Measurements from ENCODE around the gene KRT2.

KRT2 gene

DNA sequence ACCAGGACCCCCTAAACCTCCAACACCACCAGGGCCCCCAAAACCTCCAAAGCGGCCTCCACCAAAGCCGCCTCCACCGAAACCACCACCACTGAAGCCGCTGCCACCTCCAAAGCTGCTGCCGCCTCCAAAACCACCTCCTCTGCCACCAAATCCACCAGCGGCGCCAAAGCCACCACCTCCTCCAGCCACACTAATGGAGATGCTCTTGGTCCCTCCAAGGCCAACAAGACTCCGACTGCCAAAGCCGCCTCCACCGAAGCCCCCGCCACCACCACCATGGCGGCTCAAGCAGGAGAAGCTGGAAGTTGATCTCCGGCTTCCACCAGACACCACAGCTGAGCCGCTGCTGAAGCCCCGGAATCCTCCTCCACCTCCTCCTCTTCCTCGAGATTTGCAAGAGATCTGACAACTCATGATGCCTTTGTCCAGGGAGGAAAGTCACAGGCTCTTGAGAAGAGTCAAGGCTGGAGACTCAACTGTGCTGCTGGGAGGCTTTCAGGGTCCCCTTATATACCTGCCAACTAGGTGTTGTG, at the start of gene KRT2:
KRT2 (minus strand) TSS at position 486 of the 536 bp plus-strand sequence; CDS start at position 417, 69 bp downstream.
- DNase-seq (ENCODE audit: low spot score), result no peak

DNA sequence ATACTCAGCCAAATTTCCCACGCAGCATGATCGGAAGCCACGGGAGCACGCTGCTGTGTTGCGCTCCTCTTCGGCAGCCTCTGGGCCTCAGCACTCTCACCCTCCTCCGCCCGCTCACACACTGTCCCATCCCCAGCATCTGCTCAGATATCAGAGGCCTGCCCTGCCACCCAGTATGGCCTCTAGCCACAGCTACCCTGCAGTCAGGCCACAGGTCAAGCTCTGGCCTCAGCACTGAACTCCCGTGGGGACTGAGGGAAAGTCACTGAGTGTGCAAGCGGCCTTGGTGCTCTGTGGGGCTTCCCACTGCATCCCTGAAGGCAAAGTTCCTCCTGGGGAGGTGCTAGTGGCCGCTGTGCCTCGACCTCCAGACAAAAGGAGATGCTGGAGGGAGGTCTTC, 49.3 kb upstream of the KRT2 start:
- no peak for DNase-seq (ENCODE audit: low spot score)

DNA sequence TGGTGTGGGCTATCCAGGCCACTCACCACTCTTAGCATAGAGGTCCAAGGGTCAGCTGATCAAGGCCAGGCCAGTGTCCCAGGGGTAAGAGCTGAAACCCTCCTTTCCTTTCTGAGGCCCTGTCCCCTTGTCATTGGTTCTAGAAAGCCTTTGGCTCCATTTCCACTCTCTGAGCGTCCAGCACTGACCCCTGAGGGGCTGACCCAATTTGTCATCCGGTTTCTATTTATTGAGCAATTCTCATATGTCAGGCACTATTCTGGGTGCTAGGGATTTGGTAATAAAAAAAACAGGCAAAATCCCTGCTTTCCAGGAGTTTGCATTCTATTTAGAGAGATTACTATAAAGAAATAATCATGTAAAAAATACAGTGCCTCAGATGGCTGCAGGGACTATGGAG, 47.9 kb upstream of the KRT2 start:
- DNase-seq (ENCODE audit: low spot score), result no peak

DNA sequence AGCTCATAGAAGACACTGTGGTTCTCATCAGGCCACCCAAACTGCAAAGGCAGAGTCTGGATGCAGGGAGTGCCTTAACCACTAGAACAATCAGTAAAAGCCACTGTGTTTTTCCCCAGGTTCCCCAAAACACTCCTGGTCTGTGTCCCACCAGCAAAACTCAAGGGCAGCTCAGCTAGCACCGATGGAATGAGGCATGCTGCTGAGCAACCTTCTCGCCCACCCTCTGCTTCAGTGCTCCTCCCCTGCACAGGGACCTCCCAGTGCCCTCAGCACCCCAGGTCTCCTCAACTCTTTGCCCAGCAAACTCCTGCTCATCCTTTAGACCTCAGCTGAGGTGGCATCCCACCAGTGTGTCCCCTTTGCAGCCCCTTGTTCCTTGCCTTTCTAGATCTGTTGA, 47.4 kb upstream of the KRT2 start:
- no peak for DNase-seq (ENCODE audit: low spot score)

DNA sequence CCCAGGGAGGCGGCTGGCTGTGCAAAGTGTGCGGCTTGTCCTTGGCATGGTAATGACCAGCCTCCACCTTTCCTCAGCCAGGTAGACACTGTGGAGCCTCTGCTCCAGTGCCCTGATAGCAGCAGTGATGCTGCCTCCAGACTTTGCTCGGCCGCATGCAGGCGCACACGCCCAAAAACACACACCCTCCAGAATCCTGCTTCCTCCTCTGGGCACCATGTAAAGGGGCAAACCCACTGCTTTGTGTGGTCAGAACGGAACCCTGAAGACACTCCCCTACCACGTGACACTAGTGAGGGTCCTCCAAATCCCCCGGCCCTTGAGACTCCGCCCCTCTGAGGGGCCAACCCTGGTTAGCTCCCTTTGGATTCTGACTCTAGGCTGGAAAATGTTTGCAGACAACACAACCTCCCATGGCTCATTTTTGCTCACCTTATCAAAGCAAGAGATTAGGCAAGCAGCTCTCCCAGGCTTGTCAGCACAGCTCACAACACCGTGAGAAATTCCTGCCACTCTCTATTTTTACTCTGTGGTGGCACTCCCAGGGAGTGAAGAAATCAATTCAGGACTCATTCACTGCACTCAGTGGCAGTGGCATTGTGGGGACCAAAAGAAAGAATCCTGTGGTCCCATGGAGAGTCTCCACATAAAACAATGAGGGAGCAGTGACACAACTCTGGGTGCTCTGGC, 46.8 kb upstream of the KRT2 start:
- no peak for DNase-seq (ENCODE audit: low spot score)

DNA sequence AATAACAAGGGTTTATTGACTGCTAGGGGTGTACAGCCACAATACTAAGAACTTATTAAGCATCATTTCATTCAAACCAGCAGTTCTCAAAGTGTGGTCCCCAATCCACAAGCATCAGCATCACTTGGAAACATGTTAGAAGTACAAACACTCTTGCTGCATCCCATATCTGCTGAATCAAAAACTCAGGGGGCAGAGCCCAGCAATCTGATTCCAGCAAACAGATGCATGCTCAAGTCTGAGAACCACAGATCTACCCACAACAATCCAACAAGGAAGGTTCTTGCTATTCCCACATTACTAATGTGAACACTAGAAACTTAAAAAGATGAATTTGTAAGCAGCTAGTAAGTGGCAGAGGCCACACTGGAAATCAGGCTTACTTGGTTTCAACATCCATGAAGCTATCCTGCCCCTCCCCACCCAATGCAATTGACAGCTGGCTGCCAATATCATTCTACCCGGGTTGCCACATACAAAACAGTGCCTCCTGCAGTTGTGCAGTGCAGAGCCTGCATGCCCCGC, 45.1 kb upstream of the KRT2 start:
- no peak for DNase-seq (ENCODE audit: low spot score)

DNA sequence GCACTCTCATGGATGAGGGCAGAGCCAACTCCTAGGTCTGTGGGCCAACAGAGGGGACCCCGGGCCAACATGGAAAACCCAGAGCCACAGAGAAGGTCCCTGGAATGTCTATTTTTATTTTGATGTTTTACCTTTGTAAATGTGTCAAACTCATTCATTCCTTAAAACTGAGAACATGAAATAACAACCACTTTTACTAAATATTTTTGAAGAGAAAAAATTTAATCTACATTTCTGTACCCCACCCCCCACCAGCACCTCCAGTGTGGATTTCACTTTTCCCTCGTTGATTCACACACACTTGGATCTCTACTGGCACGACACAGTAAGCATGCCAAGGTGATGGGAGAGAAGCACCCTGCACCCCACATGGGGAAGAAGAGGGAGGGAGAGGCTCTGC, 44.6 kb upstream of the KRT2 start:
- no peak for DNase-seq (ENCODE audit: low spot score)

DNA sequence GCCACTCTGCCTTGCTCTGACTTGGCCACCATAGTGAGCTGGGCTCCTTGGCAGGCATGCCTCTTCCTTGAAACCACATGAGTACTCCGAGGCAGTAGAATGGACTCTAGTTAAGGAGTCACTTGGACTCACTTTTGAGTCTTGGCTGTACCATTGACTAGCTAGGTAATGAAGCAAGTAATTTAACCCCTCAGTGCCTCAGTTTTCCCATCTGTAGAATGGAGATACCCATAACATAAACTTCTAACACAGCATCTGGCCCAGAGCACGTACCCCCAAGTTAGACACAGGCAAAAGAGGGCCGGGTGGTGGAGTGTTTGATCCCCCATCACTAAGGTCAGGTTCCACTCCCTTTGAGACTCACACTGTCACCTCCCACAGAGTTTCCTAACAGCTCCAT, 43.0 kb upstream of the KRT2 start:
- DNase-seq (ENCODE audit: low spot score), result no peak

DNA sequence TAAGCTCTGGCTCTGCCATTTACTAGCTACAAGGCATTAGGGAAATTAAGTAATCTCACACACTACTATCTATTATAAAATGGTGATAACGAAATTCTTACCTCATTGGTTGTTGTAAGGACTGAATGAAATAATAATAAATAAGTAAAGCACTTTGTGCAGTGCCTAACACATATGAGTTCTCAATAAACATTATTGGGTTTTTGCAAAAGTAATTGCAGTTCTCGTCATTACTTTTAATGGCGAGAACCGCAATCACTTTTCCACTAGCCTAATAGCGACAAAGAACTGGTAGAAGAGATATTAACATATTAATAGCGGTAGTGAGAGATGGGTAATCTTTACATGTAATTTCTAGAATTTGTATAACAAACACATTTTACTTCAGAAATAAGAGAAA, 42.1 kb upstream of the KRT2 start:
- no peak for DNase-seq (ENCODE audit: low spot score)

DNA sequence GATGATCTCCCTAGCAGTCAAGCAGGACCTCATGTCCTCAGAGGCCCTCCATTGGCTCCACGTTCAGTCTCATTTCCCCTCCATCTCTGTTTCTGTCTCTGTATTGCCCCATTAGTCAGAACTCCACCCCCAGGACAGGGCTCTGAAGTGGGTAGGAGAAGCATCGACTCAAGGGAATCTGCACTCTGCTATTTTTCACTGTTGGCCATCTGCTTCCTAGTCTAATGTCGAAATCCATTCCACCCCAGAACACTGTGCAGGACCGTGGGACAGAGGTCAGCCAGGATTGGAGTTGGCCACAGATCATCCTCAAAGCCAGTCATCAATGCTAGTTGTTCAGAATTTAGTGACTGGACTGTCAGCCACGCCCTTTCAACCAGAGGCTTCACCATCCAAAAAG, 41.2 kb upstream of the KRT2 start:
- DNase-seq (ENCODE audit: low spot score), result no peak

DNA sequence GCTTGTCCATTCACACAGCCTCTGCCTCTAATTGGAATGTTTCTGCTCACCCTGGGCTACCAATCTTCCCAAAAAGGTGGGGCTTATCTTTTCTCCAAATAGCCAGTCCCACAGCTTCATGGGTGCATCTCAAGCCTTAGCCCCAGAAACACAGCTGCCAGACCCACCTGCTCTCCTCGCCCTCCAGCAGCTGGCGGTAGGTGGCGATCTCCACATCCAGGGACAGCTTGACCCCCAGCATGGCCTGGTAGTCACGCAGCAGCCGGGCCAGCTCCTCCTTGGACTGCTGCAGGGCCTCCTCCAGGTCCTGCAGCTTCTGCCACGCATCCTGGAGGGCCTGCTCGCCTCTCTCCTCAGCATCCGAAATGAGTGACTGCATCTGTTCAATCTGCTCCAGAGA, 40.2 kb upstream of the KRT2 start:
- DNase-seq (ENCODE audit: low spot score), result no peak

DNA sequence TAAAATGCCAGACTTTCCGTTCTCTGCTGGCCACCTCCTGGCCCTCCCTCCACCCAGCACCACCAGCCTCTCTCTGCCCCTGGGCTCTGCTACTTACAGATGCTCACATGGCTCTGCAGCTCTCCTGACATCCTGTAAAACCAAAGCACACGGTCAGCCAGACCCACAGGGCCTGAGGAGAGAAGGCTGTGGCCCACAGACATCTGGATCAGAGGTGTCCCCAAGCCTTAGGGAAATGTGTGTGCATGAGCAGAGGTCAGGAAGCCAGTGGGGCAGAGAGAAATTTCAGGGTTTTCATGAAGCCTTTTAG, 39.8 kb upstream of the KRT2 start:
- no peak for DNase-seq (ENCODE audit: low spot score)

DNA sequence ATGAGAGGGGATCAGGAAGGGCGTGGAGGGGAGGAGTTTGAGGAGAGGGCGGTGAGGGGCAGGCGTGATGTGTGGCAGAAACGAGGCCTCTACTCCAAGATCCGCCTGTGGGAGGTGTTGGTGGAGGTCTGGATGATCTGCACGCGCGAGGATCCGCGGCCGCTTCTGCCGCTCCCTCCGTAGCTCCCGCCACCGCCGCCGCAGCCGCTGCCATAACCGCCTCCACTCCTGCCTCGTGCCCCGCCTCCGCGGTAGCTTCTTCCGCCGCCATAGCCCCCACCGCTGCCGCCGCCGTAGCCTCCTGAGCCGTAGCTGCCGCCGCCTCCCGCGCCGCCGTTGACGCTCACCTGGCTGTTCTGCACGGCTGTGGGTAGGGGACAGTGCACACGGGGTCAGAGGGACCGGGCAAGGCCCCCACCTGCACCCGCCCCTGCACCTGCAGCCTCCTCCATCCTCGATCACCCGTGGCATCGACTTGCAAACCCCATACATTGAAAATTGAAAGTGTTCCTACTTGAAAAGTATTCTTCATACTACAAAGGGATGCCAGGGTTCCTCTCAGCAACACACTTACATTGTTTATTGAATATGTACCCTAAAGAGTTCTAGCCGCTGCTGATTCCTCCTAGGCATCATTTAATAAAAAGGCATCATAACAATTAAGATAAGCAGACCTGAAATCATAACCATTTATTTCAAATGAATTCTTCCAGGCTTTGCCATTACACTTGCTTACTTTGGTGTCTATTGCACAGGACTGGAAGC, 39.2 kb upstream of the KRT2 start:
- no peak for DNase-seq (ENCODE audit: low spot score)

DNA sequence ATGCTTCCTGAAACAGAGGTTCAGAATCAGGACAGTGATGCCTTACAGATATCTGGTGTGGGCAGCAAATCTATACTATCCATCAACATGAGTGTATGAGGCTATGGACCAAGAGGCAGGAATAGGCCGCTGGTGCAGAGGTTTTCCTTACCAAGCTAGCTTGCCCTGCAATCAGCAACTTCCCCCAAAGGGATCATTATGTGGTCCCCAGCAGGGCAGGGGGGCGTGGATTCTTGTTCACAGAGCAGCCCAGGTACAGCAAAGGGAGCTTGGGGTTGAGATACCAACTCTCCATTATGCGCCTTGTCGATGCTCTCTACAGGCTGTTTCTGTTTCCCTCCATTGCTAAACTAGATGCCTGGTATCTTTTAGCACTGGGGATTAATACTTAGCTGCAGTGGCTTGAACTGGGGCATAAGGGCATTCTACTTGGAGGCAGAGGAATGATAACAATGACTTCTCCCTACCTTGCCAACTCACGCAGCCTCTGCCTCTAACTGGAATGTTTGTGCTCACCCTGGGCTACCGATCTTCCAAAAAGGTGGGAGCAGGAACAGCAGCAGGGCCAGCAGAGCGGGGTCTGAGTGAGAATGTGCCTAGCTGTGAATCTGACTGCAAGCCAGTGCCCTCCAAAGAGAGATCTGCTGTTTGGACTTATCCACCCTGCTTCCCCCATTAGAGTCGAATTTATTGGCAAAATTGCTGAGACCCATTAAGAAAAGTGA, 38.5 kb upstream of the KRT2 start:
- no peak for DNase-seq (ENCODE audit: low spot score)

DNA sequence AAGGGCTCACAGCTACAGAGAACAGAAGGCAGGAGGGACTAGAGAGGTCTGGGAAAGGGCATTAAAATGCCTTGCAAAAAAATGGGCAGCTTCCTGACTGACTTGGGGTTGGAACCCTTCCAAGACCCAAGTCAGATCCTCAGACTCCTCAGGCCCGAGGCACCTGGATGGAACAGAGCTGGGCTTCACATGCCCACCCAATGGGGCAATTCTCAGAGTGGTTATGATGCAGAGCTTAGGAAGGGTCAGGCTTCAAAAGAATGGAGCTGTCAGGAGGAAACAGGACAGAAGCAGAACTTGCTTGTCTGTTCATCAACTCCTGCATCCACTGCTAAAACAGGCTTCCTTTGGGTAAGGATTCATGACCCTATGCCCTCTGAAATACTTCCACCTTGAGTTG, 37.9 kb upstream of the KRT2 start:
- DNase-seq (ENCODE audit: low spot score), result no peak

DNA sequence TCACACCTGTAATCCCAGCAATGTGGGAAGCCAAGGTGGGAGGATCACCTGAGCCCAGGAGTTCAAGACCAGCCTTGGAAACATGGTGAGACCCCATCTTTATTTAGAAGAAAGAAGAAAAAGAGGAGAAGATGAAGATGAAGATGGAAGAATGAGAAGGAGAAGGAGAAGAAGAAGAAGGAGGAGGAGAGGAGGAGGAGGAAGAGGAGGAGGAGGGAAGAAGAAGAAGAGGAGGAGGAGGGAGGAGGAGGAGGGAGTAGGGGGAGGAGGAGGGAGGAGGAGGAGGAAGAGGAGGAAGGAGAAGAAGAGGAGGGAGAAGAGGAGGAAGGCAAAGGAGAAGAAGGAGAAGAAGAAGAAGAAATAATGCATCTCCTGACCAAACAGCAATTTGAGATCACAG, 37.2 kb upstream of the KRT2 start:
- DNase-seq (ENCODE audit: low spot score), result no peak

DNA sequence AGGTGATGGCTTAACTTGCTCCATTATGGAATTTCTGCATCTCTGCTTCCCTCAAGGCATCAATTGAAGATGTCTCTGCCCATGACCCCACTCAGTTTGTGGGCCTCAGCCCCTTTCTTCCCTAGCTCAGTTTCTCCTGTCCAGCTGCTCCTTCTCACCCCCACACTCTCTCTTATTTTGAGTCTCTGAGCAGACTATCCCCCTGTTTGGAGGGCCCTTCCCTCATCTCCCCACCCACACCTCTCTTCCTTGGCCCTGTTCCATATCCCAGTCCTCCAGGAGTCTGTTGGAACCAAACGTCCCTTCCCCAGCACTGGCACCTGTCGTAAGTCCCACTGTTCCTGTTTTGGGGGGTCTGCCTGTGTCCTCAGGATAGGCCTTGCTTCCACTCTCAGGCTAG, 36.5 kb upstream of the KRT2 start:
- DNase-seq (ENCODE audit: low spot score), result no peak

DNA sequence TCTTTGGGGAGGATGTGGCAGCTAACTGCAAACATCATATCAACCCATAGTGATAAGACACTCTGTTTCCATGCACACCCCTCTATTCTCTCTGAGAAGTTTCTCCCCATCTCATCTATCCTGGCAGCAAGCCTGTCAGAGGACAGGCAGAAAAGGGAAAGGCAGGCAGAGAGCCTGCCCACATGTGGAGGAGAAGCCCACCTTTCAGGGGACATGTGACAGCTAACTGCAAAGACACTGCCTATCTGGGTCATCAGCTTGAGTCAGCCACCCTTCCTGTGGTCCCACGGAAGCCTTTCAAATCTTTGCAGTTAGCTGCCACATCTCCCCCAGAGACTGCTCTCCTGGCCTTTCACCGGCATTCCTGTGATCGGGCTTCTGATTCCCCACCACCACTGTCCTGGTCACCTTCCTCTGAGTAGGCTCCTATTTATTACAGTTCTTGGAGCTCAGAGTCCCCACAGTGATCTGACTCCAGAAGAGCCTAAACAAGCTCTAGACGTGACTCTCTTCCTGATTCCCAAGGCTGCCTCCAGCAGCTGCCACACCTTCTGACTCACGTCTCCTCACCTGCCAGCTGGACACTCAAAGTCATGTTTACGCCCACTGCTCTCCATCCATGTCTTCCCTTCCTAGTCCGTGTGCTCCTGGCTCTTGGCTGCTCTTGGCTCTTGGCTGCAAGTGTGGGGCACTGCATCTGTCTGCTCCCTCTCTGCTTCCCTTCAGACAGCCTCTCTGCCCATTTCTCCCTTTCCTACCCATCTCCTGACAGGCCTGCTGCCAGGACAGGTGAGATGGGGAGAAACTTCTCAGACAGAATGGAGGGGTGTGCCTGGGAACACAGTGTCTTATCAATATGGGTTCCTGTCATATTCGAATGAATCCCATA, 35.7 kb upstream of the KRT2 start:
- no peak for DNase-seq (ENCODE audit: low spot score)

DNA sequence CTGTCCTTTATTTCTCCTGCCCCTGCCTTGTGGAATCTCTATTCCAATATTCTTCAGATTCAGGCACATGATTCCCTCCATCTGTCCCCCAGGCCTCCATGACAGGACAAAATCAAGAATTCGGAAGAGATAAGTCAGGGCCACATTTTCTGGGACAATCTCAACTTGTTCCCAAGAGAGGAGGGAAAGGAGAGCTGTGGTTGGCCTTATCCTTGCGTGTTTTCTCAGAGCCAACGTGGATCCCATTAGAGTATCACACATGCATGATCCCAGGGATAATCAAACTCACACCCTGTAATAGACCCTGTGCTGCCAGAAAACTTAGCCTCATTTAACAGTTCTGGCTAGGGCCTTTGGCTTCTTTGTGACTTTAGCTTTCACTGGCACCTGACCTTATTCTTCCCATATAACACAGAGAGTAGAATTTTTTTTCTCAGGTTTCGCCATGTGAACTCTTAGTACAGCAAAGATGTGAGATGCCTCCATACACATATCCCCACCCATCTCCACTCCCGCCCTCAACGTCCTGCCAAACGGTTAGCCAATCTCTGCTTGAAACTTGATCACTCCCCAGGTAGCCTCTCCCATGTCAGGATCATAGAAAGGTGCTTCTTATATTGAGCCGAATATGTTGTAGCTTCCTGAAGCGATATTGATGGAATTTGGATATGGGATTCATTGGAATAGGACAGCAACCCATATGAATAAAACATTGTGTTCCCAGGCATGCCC, 34.9 kb upstream of the KRT2 start:
- DNase-seq (ENCODE audit: low spot score), result no peak

DNA sequence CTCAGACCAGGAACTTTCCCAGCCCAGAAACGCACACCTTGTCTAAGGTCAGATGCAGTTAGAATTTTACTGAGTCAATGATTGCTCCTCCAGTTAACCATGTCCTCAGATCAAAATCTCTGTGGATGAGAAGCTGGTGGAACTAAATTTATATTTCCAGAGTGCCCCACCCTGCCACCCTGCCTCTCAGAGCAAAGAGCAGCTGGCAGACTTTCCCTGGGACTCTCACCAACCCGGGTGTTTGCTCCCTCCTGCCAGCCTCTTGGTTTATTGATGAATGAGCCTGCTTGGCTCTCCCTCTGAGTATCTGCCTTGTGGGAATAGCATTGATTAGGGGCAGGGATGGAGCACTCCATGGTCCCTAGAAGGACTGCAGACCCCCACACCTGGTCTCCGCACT, 34.1 kb upstream of the KRT2 start:
- DNase-seq (ENCODE audit: low spot score), result no peak

DNA sequence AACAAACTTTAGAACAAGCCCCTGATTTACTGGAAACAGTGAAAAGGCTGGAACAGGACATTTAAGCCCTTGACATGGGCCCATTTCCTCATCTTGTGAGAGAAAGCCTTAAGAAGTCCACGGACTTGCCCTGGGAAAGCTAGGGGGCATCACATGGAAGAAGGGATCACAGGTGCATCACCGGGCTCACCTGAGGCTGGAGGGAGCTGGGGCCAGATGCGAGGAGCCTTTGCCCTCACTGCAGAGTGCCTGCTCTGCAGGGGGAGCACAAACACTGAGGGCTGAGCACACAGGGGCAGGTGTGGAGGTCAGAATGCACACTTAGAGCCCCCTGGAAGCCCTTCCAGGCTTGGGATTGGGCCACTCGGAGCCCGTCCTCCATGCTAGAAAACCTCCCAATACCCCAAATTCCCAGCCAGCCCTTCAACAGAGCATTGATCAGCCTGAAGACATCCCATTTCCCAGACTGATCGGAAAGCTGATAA, 33.4 kb upstream of the KRT2 start:
- no peak for DNase-seq (ENCODE audit: low spot score)

Measured in COLO829 (cell line).